ENCODE results near the gene SETD1B.
A peak's percentile ranks its signal among the peaks of the same experiment; 100 is the strongest.
"Not testable (repeated sequence)": the region's sequence is repeated elsewhere in the genome, so short reads cannot be mapped to it uniquely, and the experiment has no call there.

Gene SETD1B

GRCh38 chr12:121803861-121804416, at the start of gene SETD1B:
SETD1B (plus strand) TSS chr12:121804009; CDS start chr12:121804738, 729 bp downstream.
- peak in 1 of 2 donors; percentile 44 for DNase-seq

GRCh38 chr12:121754836-121755235, 49.0 kb upstream of the SETD1B start:
- no peak for DNase-seq

GRCh38 chr12:121755591-121755990, 48.2 kb upstream of the SETD1B start:
- no peak for DNase-seq

DNA sequence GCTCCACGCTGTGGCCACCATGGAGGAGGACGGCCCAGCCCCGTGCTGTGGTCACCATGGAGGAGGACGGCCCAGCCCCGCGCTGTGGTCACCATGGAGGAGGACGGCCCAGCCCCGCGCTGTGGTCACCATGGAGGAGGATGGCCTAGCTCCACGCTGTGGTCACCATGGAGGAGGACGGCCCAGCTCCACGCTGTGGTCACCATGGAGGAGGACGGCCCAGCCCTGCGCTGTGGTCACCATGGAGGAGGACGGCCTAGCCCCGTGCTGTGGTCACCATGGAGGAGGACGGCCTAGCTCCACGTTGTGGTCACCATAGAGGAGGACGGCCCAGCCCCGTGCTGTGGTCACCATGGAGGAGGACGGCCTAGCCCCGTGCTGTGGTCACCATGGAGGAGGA, 45.3 kb upstream of the SETD1B start:
- not testable (repeated sequence) for DNase-seq

DNA sequence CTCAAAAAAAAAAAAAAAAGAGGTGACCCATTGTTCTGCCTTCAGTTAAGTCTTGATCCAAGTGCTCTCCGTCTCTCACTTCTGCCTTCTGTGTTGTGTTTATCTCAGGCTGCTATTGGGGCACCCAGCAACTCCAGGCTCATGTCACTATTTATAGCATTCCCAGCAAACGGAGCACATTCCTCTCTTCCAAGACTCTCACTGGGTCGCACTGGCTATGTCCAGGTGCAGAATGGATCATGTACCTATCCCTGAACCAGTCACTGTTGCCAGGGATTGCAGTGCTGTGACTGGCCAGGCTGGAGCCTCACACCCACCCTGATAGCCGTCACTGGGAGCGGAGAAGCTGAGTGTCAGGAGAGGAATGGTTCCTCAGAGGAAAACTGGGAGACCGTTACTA, 41.5 kb upstream of the SETD1B start:
- no peak for DNase-seq

DNA sequence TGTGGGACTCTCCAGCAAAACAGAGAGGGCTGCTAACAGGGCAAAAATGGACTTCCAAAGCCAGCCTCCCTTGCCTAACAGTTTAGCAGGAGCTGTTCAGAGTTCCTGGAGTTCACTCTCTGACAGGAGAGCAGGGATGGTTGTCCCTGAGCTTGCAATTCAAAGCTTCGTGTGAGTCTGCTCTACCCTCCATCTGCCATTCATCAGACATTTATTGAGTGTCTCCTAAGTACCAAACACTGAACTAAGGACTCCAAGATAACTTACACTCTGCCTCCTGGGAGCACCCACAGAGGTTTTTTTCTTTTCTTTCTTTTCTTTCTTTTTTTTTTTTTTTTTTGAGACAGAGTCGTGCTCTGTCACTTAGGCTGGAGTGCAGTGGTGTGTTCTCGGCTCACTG, 39.0 kb upstream of the SETD1B start:
- no peak for DNase-seq

DNA sequence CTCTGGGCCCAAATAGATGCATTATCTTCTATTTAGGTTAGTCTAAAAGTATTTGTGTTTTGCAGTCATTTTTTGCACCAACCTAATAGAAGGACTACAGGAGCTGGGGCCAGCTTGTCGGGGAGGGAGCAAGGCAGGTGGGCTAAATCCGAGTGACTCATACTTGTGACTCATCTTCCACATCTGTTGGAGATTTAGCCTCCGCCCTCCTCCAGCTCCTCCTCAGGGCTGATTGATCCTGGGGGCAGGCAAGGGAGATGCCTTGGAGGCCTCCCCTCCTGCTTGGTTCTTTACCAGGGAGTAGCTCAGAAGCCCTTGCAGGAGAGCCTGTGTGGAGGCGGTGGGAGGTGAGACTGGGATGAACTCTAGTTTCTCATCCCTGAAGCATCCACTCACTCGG, 38.2 kb upstream of the SETD1B start:
- no peak for DNase-seq

GRCh38 chr12:121766290-121767039, 37.3 kb upstream of the SETD1B start:
- DNase-seq: no peak

DNA sequence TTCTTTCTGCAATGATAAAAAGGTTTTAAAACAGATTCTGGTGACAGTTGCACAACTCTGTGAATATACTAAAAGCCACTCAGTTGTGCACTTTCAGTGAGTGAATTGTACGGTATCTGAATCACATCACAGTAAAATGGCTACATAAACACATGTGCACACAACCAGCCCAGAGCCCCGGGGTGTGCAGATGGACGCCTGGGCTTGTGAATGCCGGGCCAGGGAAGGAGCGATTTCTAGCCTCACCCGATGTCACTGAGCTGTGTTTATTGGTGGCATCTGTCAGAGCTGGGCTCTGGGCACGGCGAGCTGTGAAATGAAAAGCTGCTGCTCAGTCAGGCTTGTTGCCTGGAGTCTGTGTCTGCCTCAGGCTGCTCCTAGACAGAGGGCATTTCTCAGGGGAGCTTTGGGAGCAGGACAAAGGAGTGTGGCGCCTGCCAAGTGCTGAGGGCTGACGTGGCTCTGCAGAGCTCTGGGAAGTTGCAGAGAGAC, 36.2 kb upstream of the SETD1B start:
- DNase-seq: no peak

DNA sequence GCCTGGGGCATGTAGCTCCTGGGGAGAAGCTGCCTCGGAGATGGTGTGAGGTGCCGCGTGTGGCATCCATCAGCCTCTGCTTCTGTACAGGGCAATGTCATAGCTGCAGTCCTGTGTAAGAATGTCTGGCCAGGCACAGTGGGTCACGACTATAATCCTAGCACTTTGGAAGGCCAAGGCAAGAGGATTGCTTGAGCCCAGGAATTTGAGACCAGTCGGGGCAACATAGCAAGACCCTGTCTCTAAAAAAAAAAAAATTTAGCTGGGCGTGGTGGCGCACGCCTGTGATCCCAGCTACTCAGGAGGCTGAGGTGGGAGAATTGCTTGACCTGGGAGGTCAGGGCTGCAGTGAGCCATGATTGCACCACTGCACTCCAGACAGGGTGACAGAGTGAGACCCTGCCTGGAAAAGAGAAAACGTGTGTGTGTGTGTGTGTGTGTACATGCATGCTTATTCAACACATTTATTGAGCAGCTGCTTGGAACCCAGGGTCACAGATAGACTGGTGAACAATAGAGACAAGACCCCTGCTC, 34.4 kb upstream of the SETD1B start:
- DNase-seq: no peak

- DNase-seq: no peak
These were observed 33.9 kb upstream of the SETD1B start for GRCh38 chr12:121769831-121770301.

DNA sequence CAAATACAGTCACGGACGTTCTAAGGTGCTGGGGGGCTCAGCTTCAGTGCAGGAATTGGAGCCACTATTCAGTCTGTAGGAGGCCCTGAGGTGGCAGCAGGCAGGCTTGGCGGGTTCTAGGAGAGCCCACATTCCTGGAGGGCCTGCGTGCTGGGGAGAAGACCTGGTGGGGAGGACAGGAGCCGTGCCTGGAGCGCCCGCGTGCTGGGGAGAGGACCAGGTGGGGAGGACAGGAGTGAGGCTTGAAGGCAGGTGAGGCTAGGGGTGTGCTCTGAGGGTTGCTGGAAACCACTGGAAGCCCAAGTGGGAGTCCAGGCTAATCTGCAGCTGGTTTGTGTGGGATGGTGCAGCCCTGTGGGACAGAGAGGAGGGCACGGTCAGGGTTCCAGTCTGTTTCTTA, 33.4 kb upstream of the SETD1B start:
- DNase-seq: no peak

GRCh38 chr12:121770813-121771625, 32.8 kb upstream of the SETD1B start:
- no peak for DNase-seq

GRCh38 chr12:121773011-121773777, 30.6 kb upstream of the SETD1B start:
- DNase-seq: peak; percentile 74 to 76

DNA sequence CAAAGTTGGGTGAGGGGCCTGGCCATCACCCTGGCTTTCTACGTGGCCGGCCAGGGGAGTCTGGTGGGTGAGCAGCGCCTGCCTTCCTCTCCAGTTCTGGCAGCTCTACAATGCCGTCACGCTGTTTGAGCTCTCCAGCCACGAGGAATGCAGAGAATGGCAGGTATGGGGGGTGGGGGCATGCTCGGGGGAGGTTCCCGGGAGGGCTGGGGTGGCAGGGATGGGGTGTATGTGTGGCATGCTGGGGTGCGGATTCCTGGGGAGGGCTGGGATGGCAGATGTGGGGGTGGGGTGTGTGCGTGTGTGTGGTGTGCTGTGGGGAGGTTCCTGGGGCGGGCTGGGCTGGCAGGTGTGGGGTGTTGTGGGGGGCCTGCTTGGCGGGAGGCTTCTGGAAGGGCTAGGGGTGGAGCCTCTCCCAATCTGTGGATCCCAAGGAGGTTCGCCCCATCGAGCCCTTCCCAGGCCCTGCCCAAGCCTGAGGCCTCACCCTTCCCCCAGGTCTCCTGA, 28.8 kb upstream of the SETD1B start:
- DNase-seq: no peak

DNA sequence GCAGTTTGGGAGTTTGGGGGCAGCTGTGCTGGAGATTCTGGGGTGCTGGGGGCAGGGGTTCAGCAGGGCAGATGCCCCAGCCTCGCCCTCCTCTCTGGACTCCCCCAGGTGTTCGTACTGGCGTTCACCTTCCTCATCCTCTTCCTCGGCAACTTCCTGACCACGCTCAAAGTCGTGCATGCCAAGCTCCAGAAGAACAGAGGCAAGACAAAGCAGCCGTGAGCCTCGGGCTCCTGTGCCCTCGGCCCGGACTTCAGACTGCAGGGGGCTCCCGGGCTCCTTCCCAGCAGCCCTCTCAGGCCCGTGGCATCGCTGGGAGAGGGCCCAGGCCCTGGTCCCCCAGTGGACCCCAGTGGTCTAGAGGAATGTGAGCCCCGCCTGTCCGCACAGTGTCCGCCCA, 28.3 kb upstream of the SETD1B start:
- no peak for DNase-seq

DNA sequence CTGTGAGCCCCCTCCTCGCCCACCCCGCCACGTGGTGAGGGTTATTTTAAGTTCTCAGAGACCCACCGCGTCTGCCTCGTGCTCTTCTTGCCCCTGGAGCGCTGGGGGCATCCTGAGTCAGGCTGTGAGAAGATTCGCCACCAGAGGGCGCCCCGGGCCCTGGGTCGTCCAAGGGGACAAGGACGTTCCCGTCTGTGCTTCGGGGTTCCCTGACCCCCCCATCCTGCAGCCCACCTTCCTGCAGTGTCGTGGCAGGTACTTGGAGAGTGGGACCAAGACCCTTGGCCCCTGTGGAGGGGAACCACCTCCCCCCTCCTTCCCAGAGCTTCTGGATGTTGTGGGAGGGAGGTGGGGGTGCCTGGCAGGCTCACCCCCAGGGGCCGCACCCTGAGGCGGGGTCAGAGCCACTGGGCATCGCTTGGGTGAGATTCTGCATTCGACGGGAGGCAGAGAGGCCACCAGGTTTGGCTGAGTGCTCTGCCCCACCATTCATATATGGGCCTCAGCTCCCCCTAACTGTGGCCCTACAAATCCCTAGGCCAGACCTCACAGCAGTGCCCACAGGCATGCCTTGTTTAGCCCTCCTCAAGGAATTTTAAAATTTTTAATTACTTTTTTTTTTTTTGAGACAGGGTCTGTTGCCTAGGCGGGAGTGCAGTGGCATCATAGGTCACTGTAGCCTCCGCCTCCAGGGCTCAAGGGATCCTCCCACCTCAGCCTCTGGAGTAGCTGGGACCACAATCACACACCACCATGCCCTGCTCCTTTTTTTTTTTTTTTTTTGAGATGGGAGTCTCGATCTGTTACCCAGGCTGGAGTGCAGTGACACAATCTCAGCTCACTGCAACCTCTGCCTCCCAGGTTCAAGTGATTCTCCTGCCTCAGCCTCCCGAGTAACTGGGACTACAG, 27.4 kb upstream of the SETD1B start:
- peak; percentile 95 to 97 for DNase-seq

DNA sequence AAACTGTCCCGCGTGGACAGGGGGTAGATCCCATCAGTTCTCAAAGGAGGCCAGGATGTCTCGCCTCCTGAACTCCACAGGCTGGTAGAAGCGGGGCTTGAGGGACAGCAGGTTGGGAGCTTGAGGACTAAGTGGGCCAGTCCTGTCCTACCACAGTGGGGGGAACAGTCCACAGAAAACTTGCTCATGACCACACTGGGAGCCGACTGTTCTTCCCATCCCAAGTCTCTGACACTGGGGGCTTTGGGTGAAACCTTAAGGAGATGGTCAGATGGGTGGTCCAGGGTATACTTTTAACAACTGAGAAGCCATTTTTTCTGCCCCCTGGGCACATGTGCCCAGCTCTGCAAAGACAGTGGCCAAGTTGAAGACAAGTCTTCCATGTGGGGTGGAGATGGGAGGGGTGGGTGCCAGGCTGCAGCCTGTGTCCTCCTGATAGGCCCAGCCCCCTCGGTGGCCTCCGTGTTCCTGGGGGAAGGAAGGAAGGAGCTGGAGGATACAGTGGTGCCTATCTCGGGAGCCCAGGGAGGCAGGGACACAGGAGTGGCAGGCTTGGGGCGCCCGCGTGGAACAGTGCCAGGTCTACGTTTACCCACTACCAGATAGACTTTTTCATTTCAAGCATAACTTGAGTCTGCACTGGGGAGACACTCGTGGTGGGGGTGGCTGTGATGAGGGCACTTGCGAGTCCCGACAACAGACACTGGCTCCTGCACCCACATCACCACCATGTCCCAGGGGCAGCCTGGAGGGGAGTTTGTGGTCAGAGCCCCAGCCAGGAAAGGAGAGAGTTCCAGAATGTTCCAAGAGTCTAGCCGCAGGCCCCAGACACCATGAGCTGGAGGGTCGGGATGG, 25.0 kb upstream of the SETD1B start:
- DNase-seq: no peak

DNA sequence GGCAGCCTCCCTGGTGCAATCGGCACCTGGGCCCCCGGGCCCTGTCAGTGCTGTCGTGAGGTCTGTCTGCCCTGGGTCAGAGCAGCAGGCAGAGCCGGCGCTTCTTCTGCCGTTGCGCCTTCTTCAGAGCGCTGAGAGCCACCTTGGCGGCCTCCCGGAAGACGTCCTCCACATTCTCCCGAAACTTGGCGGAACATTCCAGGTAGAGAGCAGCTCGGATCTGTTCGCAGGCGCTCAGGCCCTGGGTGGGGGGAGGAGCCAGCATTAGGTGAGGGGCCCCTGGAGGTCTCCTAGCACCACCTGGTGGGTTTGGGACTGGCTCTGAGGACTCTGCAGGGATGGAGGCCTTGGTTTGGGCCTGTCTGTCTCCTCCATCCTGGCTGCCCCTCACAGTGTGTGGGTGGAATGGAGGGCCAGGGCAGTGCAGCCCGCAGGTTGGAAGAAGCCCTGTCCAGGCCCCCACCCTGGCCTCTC, 24.4 kb upstream of the SETD1B start:
- DNase-seq: no peak

DNA sequence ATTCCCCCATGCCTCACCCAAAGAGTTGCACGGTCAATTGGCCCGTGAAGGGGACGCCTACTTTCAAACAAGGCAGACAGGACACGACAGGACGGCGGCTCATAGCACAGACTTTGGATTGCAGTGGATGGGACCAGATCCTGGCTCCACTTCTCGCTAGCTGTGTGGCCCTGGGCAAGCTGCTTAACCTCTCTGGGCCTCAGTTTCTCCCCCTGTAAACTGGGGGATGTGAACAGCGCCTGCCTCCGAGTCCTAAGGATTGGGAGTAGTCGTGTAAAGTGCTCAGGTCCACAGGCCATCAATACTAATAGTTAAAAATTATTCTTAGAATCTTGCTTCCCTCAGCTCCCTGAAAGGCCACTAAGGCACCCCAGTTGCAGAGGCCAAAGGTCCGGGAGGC, 23.4 kb upstream of the SETD1B start:
- no peak for DNase-seq
